ENCODE data around the gene MAGI2.

Gene MAGI2

DNA sequence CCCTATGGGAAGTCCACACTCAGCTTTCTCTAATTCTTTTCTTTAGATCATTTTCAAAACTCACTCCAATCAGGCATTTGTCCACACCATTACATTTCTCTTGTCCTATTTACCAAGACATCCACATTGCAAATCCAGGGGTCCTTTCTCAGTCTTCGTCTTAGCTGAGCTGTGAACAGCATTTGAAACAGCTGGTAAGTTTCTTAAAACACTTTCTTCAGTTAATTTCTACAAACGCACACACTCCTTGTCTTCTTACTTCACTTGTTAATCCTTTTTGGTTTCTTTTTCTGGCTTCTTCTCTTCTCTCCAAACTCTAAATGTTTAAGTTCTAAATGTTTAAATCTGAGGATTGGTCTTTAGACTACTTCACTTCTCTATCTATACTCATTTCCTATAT lies 885.6 kb downstream of the MAGI2 start:
- H3K4me3 ChIP-seq (ENCODE audit: low read depth in 1 of 2, low read length in 1 of 2) = no peak overlapping the region

DNA sequence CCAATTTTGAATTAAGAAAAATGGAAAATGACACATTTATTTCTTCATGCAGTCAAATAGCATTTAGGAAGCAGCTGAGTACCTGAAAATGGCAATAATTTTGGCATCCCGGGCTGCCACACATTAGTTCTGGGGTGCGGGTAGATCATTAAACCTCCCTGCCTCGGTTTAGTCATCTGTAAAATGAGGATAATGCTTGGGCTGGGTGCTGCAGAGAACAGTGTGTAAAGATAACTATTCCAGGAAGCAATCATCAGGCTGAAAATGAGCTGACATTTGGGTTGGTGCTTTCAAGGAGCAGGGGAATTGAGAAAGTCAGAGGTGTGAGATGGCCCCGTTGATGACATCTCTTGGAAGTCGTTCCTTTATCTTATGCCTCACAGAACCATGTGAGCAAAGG lies 887.7 kb downstream of the MAGI2 start:
- H3K4me1 ChIP-seq (ENCODE audit: control insufficient read depth in 1 of 2, insufficient read depth in 1 of 2, low read depth in 1 of 2, low read length in 1 of 2) = no peaks in the 10 kb centered on the region
- no peaks in the 10 kb centered on the region for H3K27me3 ChIP-seq
- H3K27ac ChIP-seq = no peak overlapping the region
- no peak overlapping the region for H3K4me3 ChIP-seq (ENCODE audit: low read depth in 1 of 2, low read length in 1 of 2)
- H3K36me3 ChIP-seq = no peaks in the 10 kb centered on the region
- H3K9me3 ChIP-seq = no peaks in the 10 kb centered on the region
- TF ChIP-seq, protein P1, sequence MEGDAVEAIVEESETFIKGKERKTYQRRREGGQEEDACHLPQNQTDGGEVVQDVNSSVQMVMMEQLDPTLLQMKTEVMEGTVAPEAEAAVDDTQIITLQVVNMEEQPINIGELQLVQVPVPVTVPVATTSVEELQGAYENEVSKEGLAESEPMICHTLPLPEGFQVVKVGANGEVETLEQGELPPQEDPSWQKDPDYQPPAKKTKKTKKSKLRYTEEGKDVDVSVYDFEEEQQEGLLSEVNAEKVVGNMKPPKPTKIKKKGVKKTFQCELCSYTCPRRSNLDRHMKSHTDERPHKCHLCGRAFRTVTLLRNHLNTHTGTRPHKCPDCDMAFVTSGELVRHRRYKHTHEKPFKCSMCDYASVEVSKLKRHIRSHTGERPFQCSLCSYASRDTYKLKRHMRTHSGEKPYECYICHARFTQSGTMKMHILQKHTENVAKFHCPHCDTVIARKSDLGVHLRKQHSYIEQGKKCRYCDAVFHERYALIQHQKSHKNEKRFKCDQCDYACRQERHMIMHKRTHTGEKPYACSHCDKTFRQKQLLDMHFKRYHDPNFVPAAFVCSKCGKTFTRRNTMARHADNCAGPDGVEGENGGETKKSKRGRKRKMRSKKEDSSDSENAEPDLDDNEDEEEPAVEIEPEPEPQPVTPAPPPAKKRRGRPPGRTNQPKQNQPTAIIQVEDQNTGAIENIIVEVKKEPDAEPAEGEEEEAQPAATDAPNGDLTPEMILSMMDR (IDR thresholded peaks at IDR 0.05) = no peak

More for the DNA sequence above, 885.6 kb downstream of the MAGI2 start:
- Histone ChIP-seq H3K9me3 (no peaks in the 10 kb centered on the region), H3K27ac (no peak overlapping the region), H3K36me3 (no peaks in the 10 kb centered on the region), H3K4me1 (ENCODE audit: control insufficient read depth in 1 of 2, insufficient read depth in 1 of 2, low read depth in 1 of 2, low read length in 1 of 2) (no peaks in the 10 kb centered on the region), H3K27me3 (no peaks in the 10 kb centered on the region)
- TF ChIP-seq, protein P1 (IDR thresholded peaks at IDR 0.05) = no peak

DNA sequence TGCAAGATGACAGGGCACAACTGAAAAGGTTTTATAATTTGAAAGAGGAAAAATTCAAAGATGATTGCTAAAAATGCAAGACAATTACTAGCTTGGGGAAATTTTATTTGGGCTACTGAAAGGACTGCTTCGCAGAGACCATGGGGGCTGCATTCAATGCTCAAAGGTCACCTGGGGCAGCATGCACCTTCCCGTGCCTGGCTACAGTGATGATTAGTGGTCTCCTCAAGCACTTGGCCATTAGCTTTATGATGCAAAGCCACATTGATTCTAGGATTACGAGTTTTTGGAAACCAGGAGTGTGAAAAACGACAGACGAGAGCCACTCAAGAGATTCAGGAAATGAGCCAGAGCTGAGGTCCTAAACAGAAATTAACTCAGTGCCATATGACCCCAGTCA lies 890.3 kb downstream of the MAGI2 start:
- no peaks in the 10 kb centered on the region for H3K36me3 ChIP-seq
- TF ChIP-seq, protein P1 (IDR thresholded peaks at IDR 0.05) = no peak
- H3K27me3 ChIP-seq = no peaks in the 10 kb centered on the region
- no peaks in the 10 kb centered on the region for H3K9me3 ChIP-seq
- no peaks in the 10 kb centered on the region for H3K4me1 ChIP-seq (ENCODE audit: control insufficient read depth in 1 of 2, insufficient read depth in 1 of 2, low read depth in 1 of 2, low read length in 1 of 2)
- no peak overlapping the region for H3K4me3 ChIP-seq (ENCODE audit: low read depth in 1 of 2, low read length in 1 of 2)
- no peak overlapping the region for H3K27ac ChIP-seq

DNA sequence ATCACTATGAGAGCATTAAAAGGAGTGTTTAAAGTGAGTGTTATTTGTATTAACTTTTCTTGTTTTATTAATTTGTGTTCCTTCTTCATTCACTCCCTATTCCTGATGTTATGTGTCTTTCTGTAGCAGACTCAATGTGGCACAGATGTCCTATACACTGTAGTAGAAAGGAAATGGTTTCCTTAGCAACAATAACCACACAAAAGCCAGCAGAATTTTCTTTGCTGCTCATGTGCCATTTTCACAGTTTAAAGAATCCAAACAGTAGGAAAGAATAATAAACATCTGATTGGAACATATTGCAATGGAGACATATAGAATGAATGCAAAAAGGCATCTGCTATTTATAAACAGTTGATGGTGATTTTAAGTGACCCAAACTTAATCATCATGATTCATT lies 891.3 kb downstream of the MAGI2 start:
- Histone ChIP-seq H3K4me3 (ENCODE audit: low read depth in 1 of 2, low read length in 1 of 2) (no peak overlapping the region), H3K36me3 (no peaks in the 10 kb centered on the region), H3K27ac (no peak overlapping the region), H3K27me3 (no peaks in the 10 kb centered on the region), H3K4me1 (ENCODE audit: control insufficient read depth in 1 of 2, insufficient read depth in 1 of 2, low read depth in 1 of 2, low read length in 1 of 2) (no peaks in the 10 kb centered on the region), H3K9me3 (no peaks in the 10 kb centered on the region)
- TF ChIP-seq, protein P1 (IDR thresholded peaks at IDR 0.05) = no peak

DNA sequence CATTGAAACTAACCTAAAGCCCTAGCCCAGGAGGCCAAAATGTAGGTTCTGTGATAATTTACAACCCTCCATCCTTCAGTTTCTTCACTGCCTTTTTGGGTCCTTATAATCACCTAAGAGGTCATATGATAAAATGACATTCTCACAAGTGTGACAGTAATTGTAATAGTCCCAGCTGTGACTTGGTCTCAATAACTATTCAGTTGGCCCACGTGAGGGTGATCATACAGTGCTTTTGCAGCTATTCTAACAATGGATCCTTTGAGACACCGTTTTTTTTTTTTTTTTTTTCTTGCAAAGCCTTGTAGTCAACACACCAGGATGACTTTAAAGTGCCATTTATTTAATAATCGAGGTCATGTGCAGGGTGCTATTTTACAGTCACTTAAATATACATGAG lies 894.9 kb downstream of the MAGI2 start:
- Histone ChIP-seq H3K4me3 (ENCODE audit: low read depth in 1 of 2, low read length in 1 of 2) (no peak overlapping the region), H3K27me3 (no peaks in the 10 kb centered on the region), H3K27ac (no peak overlapping the region), H3K9me3 (no peaks in the 10 kb centered on the region), H3K36me3 (no peaks in the 10 kb centered on the region), H3K4me1 (ENCODE audit: control insufficient read depth in 1 of 2, insufficient read depth in 1 of 2, low read depth in 1 of 2, low read length in 1 of 2) (no peaks in the 10 kb centered on the region)
- TF ChIP-seq, protein P1 (IDR thresholded peaks at IDR 0.05) = no peak

DNA sequence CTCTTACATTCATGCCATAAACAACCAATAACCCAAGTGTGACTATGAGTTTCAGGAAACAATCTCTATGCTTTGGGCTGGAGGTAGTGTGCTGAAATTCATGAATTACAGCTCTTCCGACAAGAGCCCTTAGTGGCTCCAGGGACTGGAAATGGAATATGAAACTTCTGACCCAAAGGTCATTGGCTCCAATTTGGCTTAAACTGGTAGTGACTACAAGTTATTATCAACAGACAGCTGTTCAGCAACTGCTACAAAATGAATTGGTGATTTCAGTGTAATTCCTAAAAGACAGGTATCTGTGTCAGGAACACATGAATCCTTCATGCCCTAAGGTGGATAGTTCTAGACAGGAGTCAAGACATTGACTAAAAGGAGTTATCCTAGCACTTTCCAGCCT lies 909.5 kb downstream of the MAGI2 start:
- no peak overlapping the region for H3K27ac ChIP-seq
- H3K4me1 ChIP-seq (ENCODE audit: control insufficient read depth in 1 of 2, insufficient read depth in 1 of 2, low read depth in 1 of 2, low read length in 1 of 2) = no peaks in the 10 kb centered on the region
- TF ChIP-seq, protein P1 (IDR thresholded peaks at IDR 0.05) = no peak
- no peak overlapping the region for H3K4me3 ChIP-seq (ENCODE audit: low read depth in 1 of 2, low read length in 1 of 2)
- H3K9me3 ChIP-seq = no peaks in the 10 kb centered on the region
- H3K36me3 ChIP-seq = no peaks in the 10 kb centered on the region
- no peaks in the 10 kb centered on the region for H3K27me3 ChIP-seq

All from neutrophil (primary cell).